HG03354 (cell line): Measurements from ENCODE around the gene PCED1A.

Experiments
- ATAC-seq: cut with Tn5 transposase; IDR thresholded peaks from one replicate; pipeline ENCODE4 v1.9.1; 2021; ENCODE audit warnings: mild to moderate bottlenecking; ENCODE audit not compliant: unreplicated experiment, poor library complexity, severe bottlenecking

Gene PCED1A

GRCh38 chr20:2867081-2867864, 26.8 kb upstream of the PCED1A start:
- ATAC-seq, result no peak

DNA sequence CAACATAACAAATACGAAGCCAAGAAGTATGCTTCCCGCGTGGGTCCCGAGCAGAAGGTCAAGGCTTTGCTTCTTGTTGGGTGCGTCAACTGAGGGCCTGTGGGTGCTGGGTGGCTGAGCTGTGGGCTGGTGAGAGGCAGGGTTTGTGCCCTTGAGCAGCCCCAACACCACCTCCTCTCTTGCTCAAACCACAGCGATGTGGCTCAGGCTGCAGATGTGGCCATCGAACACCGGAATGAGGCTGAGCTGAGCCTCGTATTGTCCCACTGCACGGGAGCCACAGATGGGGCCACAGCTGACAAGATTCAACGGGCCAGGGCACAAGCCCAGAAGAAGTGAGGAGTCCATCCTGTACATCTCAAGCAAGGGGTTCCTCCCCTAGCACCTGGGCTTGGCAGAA, 25.8 kb upstream of the PCED1A start:
- ATAC-seq, result no peak

DNA sequence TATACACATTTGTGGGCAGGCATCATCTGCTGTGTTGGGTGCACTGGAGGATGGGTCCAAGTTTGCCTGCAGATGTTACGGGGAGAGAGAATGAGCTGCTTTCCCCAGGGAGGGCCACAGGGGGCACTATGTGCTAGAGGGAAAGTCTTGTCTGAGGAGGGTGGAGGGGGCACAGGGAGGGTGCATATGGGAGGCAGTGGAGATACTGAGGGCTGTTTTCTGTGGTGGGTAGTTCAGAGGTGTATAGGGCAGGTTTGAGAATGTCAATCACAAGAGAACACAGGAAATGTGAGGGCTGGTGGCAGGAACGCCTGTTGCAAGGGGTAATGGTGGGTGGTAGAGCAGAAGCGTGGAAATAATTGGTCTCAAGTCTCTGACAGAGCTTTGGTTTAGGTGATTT, 25.2 kb upstream of the PCED1A start:
- no peak for ATAC-seq

DNA sequence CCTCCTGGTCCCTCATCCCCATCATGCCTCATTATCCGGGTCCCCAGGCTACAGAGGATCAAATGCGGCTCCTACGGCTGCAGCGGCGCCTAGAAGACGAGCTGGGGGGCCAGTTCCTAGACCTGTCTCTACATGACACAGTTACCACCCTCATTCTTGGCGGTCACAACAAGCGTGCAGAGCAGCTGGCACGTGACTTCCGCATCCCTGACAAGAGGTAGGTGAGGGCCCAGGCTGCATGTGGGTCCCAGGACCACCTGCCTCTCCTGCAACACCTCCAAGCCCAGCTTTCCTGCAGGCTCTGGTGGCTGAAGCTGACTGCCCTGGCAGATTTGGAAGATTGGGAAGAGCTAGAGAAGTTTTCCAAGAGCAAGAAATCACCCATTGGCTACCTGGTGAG, 24.6 kb upstream of the PCED1A start:
- ATAC-seq, result no peak

DNA sequence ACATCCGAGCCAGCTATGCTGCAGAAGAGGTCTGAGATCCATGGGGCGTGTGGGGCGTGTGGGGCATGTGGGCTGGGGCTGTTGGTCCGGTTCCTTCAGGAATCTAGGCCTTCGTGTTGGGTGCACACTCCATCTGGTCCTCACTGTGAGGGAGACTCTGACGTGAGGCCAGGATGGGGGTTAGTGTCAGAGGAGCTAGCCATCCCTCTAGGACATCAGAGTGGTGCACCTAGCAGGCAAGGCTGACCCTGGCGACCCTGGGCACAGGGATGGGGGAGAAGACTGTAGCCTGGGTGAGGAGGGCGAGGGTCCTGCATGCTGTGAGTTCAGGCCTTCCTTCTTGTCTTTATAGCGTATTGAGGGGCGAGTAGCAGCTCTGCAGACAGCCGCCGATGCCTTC, 24.2 kb upstream of the PCED1A start:
- ATAC-seq, result no peak

GRCh38 chr20:2859330-2860121, 19.1 kb upstream of the PCED1A start:
- no peak for ATAC-seq

GRCh38 chr20:2858591-2858990, 18.1 kb upstream of the PCED1A start:
- no peak for ATAC-seq

GRCh38 chr20:2851086-2851485, 10.6 kb upstream of the PCED1A start:
- ATAC-seq, result no peak

GRCh38 chr20:2849529-2849928, 9.1 kb upstream of the PCED1A start:
- no peak for ATAC-seq

GRCh38 chr20:2847802-2848201, 7.3 kb upstream of the PCED1A start:
- no peak for ATAC-seq

DNA sequence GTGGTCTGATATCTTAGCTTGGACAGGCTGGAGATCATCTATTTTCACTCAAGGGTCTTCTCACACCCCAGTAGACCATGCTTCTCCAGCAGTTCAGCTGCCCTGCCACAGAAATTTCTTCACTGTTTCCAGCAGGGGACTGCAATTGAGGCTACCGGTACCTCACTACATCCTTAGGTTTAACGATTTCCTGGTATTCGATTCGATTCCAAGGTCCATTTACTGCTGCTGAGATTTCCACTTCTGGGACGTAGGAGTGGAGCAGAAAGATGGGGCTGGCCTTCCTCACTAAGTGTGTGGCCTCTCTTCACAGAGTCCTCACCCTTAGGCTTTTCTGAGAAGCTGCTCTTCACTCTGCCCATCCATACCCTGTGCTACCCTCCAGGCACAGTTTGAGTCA, 6.2 kb upstream of the PCED1A start:
- no peak for ATAC-seq

DNA sequence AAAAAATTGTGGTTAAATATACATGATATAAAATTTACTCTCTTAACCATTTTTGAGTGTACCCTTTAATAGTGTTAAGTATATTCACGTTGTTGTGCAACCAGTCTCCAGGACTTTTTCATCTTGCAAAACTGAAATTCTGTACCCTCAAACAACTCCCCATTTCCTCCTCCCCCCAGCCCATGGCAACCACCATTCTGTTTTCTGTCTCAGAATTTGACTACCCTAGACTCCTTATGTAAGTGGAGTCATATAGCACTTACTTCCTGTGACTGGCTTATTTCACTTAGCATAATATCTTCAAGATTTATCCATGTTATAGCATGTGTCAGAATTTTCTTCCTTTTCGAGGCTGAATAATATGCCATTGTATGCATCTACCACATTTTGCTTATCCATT, 5.2 kb upstream of the PCED1A start:
- no peak for ATAC-seq

GRCh38 chr20:2840967-2841531, 594 bp upstream of the PCED1A start:
- ATAC-seq, result peak; percentile 38

- no peak for ATAC-seq
These were observed 720 bp downstream of the PCED1A start for GRCh38 chr20:2839732-2840137.

DNA sequence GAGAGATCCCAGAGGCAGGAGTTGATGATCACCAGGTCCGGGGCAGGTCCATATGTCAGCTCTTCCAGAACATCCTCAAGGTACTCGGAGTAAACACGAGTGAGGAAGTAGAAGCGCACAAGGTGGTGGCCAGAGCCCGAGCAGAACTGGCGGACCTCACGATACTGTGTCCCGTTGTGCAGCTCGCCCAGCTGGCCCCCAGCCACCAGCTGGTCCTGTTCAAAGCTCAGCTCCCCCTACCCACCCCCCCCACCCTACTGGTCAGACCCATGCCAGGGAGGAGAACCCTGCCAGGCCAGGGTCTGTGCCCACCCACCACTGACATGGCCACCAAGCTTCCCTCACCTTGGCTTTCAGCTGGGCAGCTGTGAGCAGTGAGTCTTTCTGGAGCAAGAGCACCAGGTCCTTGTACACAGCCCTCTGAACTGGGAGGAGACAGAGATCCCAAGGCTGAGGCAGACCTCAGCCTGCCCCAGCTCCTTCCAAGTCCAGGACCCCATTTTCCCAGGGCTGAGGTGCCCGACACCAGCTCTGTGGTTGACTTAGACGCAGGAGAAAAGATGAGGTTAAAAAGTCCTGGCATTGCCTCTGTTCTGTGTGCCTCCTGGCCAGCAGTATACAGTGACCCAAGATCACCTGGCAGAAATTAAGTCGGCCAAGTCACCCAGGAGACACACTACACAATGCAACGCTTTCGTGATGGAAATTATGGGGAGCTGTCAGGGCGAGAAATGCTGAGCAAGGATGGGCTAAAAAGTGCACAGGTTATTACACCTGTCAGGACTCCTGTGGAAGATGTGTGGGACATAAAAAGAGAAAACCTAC, 1.4 kb downstream of the PCED1A start:
- no peak for ATAC-seq

- no peak for ATAC-seq
These were observed 2.2 kb downstream of the PCED1A start for GRCh38 chr20:2838170-2838797.

GRCh38 chr20:2837221-2837960, 3.1 kb downstream of the PCED1A start:
- no peak for ATAC-seq

- no peak for ATAC-seq
These were observed 4.4 kb downstream of the PCED1A start for GRCh38 chr20:2836035-2836434.

- ATAC-seq, result no peak
These were observed 5.1 kb downstream of the PCED1A start for GRCh38 chr20:2835331-2835796.
